ENCODE measurements around the gene CAMK2A. TPM values are rescaled to one million over a fixed set of nuclear protein-coding genes. Genes with fewer than 3 reads are reported as not detected.

The CAMK2A gene
- total RNA-seq, 1 experiment from 2014 or later = 0.33 TPM

DNA sequence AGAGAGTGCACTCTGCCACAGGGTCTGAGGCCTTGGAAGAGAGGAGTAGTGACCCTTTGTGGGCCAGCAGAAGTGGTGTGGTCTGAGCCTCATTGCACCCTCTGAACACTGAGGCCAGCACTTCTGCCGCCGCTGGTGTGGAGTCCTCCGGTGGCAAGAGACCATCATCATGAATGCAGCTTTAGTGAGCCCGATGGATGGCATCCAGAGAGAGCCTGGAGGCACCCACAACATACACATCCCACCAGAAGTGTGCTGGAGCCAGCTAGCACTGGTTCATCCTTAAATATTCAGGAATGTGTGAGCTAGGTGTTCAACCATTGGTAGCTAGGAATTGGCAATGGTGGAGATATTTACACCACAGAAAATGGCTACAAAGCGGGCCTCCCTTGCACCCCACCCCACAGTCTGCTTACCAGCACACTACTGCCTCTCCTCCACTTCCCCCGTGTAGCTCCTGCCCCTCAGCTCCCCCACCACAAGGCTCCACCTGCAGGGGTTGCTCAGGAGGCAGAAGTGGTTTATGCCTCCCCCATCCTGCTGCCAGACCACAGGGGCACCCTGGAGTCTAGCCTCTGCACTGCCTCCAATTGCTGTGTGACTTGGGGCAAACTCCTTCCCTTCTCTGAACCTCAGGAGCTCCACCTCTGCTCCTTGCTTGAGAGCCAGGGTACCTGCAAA, 83.3 kb downstream of the CAMK2A start:
- WGBS (ENCODE audit: extremely low coverage, insufficient read length, low lambda C conversion rate) = no CpG with 5 or more reads among the region's 6 CpGs
- H3K9ac ChIP-seq (ENCODE audit: extremely low read depth, insufficient read length, low read length) = no peak overlapping the region
- no peak overlapping the region for H3K23ac ChIP-seq (ENCODE audit: insufficient read length, low read depth, low read length)
- H4K91ac ChIP-seq (ENCODE audit: insufficient read length, low read depth, low read length) = no peak overlapping the region
- no peaks in the 10 kb centered on the region for H3K27me3 ChIP-seq (ENCODE audit: insufficient read depth, low read length)
- H2BK120ac ChIP-seq (ENCODE audit: low read depth, low read length, poor library complexity, severe bottlenecking) = no peak overlapping the region
- Mint-ChIP-seq H3K4me3 (no peak overlapping the region), H3K36me3 (ENCODE audit: insufficient read depth in 1 of 3, low read depth in 3 of 3) (peaks cover 0 to 2% (median 0%) of the 10 kb centered on the region in 3 experiments; a peak in 1 of 7 replicates), H3K27me3 (ENCODE audit: low read depth) (peaks cover 15% of the 10 kb centered on the region), H3K4me1 (peaks cover 19 to 39% of the 10 kb centered on the region in 2 experiments), H3K9me3 (peaks cover 0 to 4% of the 10 kb centered on the region in 2 experiments; a peak in 2 of 5 replicates), H3K27ac (no peak overlapping the region; a peak in 2 of 7 replicates)
- H3K18ac ChIP-seq (ENCODE audit: insufficient read length, low read depth, low read length) = peak overlapping the region; percentile 27
- no peaks in the 10 kb centered on the region; the same call in 1 of the 2 replicates for H3K4me1 ChIP-seq (ENCODE audit: insufficient read depth, low read length)
- H2BK5ac ChIP-seq (ENCODE audit: insufficient read length, low read length) = no peak overlapping the region
- no peak overlapping the region for H2AK5ac ChIP-seq (ENCODE audit: insufficient read length, low read length)
- no peaks in the 10 kb centered on the region for H3K9me3 ChIP-seq (ENCODE audit: control insufficient read depth, low read depth, low read length)
- no peaks in the 10 kb centered on the region for H3K79me2 ChIP-seq (ENCODE audit: insufficient read depth, low read length)
- no peak overlapping the region for H3T11ph ChIP-seq (ENCODE audit: low read length)
- H3K79me1 ChIP-seq (ENCODE audit: insufficient read depth, low read depth, low read length, poor library complexity, severe bottlenecking) = no peaks in the 10 kb centered on the region
- no peak overlapping the region for H3K27ac ChIP-seq (ENCODE audit: insufficient read length, low read depth, low read length)
- DNase-seq = no peak
- TF ChIP-seq, protein P1, sequence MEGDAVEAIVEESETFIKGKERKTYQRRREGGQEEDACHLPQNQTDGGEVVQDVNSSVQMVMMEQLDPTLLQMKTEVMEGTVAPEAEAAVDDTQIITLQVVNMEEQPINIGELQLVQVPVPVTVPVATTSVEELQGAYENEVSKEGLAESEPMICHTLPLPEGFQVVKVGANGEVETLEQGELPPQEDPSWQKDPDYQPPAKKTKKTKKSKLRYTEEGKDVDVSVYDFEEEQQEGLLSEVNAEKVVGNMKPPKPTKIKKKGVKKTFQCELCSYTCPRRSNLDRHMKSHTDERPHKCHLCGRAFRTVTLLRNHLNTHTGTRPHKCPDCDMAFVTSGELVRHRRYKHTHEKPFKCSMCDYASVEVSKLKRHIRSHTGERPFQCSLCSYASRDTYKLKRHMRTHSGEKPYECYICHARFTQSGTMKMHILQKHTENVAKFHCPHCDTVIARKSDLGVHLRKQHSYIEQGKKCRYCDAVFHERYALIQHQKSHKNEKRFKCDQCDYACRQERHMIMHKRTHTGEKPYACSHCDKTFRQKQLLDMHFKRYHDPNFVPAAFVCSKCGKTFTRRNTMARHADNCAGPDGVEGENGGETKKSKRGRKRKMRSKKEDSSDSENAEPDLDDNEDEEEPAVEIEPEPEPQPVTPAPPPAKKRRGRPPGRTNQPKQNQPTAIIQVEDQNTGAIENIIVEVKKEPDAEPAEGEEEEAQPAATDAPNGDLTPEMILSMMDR (conservative IDR thresholded peaks at IDR 0.05) = no peak
- H3K4me2 ChIP-seq (ENCODE audit: insufficient read depth, insufficient read length, low read length) = no peak overlapping the region
- H3K23me2 ChIP-seq (ENCODE audit: insufficient read length, low read depth, low read length, poor library complexity, severe bottlenecking) = no peaks in the 10 kb centered on the region
- no peak overlapping the region for H4K8ac ChIP-seq (replicated peaks; ENCODE audit: insufficient read length, low read depth, low read length)
- H4K5ac ChIP-seq (ENCODE audit: insufficient read length, low read depth, low read length) = no peak overlapping the region
- no peak overlapping the region for H2BK20ac ChIP-seq (ENCODE audit: low read depth, low read length, poor library complexity, severe bottlenecking)
- H2AFZ ChIP-seq (ENCODE audit: low read length) = no peak overlapping the region
- H3K14ac ChIP-seq (ENCODE audit: insufficient read depth, low read length) = no peak overlapping the region
- H2BK15ac ChIP-seq (ENCODE audit: low read depth, low read length) = no peak overlapping the region
- no peak overlapping the region for H2BK12ac ChIP-seq (ENCODE audit: insufficient read length, low read depth, low read length)
- no peak overlapping the region for H3K4ac ChIP-seq (ENCODE audit: low read depth, low read length)
- no peak overlapping the region for H3K56ac ChIP-seq (ENCODE audit: insufficient read length, low read depth, low read length)
- no peaks in the 10 kb centered on the region for H4K20me1 ChIP-seq (ENCODE audit: control insufficient read depth, insufficient read depth, insufficient read length)

All from H9 (cell line).